Nucleus accumbens (tissue), 56 donors: ENCODE measurements around the gene CCNY.

Experiments used
- DNase-seq, 56 donors: peaks; one replicate each; lab custom pipeline; 2025; lab: John Stamatoyannopoulos, UW

The CCNY gene

DNA sequence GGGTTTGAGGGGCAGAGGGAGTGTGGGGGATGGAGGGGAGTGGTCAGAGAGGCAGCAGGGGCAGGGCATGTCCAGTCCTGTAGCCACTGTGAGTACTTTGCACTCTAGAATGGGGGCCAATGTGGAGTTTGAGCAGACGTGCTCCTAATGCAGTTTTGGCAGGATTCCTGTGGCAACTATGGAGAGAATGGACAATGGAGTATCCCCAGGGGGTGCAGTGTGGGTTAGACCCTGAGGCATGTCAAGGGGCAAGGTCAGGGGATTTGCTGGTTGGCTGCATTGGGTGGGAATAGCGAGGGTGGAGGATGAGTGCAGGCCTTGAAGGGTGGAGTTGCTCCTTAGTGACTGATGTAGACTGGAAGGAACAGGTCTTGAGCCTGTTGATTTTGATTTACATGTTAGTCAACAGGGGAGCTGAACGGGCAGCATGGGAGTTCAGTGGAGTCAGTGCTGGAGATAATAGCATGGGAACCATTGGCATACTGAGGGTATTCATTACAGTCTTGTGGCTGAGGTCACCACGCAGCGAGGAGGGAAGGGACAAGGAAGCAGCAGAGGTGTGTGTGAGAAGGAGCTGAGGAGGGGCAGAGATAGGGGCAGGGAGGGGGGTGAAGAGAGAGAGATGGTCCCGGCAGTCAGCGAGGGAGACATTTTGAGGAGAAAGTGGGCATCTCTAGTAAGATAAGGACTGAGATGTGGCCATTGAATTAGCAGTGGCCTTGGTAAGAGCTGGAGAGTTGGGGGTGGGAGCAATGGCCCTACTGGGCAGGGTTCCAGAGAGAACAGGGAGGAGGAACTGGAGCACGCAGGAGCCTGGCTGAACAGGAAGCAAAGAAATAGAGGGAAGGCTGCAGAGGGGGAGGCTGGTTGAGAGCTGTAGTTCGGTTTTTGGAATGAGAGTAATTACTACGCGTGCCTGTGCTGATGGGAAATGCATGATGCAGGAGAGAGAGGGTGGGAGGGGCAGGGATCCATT, 112.7 kb downstream of the CCNY start:
- peak in 14 of 56 donors; percentile 23 to 57 (median 32) for DNase-seq

DNA sequence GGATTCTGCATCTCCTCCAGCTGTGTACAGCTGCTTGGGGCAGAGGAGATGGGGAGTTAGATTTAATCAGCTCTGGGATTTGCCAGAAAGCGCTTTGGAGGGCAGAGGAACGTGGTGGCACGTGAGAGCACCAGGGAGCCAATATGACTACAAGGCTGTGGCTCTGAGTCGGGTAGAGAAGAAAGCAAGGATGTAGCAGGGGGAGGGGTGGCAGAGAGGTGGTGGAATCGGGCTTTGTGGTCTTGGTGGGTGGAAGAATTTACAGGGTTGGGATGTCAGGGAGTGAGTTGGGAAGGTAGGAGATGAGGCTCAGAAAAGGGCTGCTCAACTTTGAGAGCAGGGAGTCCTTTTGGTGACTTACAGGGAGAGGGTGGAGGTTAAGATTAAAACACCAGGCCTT, 113.6 kb downstream of the CCNY start:
- DNase-seq: no peak

DNA sequence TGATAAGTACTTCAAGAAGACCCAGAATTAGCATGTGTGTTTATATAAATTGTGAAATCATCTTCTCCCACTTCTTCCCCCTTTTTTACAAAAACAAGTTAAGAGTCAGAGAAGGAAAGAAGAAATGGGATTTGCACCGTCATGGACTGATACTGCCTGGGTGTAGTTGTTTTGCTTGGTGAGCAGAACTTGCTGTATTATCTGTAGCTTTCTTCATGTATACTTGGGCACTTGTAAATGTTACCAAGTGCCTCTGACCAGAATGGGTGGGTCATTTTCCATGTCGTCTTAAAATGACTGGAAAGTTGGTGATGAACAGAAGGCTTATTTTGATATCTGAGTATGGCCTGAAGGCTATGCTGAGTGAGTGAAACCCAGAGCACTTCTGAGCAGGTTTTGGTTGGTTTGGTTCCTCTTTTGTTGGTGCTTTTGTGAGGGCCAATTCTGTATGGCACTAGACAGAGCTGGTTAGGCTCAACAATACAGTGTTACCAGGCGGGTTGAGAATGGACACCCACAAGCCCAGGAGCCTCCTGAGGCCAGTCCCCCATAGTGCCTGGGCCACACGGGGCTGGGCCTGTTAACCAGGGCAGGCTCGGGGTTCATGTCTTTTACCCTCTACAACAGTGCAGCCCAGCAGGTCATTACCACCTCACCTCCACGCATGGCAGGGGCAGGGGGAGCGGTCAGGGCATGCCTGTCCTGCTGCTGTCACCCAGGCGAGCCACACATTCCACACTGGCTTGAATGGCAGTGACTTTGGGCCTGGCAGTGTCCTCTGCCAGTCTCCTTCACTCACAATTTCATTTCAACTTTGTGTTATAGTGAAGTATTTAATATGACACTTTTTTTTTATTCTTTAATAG, 115.1 kb downstream of the CCNY start:
- peak in 2 of 56 donors; percentile 25 to 33 for DNase-seq

DNA sequence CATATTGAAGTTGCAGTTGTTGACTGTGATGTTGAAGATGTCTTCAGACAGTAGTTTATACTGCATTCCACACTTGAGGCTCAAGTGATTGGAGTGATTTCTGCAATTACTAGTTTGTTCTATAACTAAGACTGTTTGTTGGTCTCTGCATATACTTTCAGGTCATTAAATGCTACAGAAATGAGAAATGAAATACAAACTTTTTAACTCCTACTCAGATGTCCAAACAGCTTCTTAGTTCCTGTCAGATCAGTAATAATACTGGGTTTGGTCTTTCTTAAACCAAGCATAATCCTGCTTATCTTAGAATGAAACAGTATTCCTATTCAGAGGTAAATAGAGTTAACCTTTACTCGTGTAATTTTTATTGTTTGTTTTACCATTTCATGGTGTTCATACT, 115.9 kb downstream of the CCNY start:
- no peak for DNase-seq

DNA sequence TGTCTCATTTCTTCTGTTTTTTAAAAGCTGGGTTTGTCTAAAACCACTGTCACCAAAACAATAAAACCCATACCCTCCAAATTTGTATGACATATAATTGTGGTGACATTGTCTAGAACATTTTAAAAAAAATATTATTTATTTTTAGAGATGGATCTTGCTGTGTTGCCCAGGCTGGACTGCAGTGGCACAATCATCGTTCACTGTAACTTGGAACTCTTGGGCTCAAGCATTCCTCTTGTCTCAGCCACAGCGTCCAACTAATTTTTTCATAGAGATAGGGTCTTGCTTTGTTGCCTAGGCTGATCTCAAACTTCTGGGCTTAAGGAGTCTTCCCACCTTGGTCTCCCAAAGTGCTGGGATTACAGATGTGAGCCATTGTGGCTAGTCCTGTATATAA, 116.5 kb downstream of the CCNY start:
- no peak for DNase-seq

DNA sequence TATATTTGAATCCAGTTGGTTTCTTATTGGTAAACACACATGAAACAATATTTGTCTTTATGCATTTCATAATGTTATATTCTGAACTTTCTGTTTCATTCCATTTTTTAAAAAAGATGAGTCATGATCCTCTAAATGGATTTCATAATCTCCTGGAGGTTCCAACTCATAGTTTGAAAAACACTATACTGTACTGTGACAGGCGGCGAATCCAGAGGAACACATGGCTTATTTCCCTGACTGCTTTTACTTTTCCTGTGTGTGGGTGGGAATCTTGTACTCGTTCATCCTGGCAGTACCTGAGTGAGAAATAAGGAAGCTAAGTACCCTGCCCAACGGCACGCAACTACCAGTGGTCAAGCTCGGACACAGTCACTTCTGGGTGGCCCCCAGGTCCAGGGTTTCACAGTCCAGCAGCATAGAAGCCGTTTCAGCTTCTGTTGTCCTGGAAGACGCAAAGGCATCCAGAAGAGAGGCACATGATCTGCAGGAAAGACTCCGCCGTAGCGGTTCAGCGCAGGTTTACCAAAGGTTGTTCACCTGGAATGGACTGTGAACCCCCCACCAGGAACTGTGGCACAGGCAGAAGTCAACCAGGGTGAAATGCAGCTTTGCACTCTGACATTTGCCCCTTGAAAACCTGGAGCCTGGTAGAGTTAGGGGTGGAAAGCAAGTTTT, 117.7 kb downstream of the CCNY start:
- peak in 6 of 56 donors; percentile 21 to 49 (median 30) for DNase-seq

DNA sequence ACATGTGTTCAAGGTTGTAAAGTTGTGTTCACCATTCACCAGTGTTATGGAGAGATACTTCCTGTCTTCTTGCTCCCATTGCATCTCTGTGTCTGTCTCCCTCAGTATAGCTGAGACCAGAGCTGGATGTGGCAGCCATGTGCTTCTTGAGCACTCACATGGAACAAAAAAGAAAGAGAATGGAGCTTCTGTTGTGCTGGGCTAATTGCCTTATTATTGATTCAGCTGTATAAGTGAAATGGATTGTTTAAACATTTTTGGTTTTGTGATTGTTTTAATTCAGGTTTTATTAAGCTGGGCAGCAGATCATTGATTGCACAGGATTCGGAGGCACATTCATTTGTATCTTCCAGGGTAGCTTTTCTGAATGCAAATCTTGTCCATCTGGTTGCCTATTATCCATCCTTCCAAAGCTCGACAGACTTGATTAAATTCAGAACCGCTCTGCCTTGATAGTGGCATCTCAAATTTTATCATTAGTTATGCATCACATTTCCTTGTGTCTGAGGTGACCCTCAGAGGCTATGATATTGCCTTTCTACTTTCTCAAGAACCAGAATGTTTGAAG, 119.9 kb downstream of the CCNY start:
- peak in 3 of 56 donors; percentile 11 to 31 (median 25) for DNase-seq

DNA sequence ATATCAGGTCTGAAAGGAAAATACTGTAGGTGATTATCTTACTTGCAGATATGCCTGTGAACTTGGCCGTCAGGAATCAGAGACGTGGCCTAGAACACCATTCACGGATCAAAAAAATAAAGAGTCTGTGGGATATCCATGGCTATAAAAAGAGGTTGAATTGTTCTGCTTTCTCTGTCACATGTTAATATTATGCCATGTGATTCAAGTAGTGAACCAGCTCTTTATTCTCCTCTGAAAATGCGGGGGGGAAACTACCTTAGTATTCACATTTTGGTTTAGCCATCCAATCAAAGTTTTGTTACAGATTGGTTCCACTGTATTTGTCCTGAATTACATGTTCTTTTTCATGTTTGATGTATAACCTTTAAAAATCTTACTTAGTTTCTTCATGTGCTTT, 120.5 kb downstream of the CCNY start:
- peak in 1 of 56 donors; percentile 35 for DNase-seq

DNA sequence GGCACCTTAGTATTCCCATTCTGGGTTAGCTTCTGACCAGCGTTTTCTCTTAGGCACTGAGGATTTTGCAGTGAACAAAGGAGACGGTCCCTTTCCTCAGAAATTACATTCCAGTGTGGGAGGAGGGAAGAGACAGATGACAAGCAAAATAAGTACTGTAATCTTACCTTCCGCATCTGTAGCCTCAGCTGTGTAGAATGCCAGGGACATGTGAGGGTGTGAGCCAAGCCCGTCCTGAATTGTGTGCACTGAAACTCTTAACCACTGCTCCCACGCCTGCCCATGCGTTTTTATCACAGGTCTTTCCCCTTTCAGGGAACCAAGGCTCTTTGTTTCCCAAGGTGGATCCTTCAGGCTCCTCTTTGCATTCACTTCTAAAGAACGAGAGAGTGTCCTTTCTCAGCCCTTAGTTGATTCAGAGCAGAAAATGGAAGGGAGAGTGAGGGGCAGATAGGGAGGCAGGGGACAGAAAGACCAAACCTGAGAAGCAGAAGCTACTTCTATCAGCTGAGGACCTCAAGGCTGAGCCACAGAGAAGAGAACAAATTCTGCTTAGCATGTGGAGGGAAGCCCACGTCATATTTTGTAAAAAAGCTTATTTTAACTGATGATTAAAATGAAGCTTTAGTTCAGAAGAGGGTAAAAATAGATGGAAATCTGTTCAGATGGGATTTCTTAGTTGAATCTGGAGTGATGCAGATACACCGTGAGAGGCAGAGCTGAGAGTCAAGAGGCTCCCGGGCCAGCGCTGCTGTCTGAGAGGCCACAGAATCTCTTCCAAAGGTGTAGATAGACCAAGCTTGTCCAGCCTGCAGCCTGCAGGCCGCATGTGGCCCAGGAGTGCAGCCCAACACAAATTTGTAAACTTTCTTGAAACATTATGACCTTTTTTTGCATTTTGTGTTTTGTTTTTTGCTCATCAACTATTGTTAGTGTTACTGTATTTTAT, 122.5 kb downstream of the CCNY start:
- DNase-seq: peak in 6 of 56 donors; percentile 23 to 60 (median 28)

DNA sequence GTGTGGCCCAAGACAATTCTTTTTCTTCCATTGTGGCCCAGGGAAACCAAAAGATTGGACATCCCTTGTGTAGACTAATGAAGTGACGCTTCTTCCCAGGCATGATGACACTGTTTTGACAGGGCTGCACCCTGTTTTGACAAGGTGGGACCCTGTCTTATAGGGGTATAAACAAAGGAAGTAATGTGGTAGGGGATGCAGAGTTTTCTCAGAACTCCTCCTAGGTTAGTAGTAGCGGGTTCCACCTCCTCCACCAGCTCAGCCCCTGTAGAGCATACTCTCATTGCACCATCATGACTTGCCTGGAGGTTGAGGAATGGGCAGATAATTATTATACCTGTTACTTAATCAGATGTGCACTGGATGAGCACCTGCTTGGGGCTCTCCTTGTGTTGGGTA, 123.1 kb downstream of the CCNY start:
- DNase-seq: no peak

DNA sequence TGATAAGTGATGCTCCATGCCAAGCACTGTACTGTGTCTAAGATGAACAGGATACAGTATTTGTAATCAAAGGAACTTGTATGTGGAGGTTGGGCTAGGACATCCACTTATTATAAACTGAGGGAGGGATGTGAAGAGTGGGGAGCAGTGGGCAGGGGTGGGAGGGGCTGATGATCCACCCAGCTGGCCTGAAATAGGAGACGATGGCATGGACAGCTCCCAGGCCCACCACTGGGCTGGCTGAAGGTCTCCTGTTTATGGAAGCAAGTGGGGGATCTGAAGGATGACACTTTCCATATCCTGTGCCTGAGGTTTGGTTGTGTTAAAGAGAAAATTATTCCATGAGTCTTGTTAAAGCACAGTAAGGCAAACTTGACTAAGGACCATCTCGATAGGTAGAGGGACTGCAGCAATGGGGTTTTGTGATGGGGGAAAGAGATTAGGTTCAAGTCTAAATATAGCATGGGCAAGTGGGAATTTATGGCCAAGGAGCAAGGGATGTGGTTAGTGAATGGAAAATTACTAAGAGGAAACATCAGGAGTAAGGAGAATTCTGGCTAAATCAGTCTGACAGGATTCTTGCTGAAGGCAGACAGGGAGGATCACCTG, 124.6 kb downstream of the CCNY start:
- no peak for DNase-seq

DNA sequence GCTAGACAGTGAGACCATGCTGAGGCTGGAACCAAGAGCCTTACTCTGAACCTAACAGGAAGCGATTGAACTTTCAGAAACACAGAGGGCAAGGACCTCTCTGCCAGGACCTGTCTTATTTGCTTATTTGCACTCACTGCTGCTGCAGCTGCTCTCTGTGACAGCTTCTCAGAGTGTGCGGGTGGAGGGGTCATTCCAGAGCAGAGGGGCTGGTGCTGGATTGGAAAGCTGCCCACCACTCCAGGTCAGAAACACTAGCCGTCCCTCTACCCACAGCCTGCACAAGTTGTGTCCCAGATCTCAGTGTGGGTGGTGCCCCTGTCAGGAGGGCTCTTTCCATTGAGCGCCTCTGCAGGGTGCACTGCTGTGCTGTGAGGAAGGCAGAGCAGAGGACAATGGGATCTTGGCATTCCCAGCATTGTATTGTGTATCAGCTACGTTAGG, 126.2 kb downstream of the CCNY start:
- DNase-seq: peak in 25 of 56 donors; percentile 24 to 62 (median 42)

DNA sequence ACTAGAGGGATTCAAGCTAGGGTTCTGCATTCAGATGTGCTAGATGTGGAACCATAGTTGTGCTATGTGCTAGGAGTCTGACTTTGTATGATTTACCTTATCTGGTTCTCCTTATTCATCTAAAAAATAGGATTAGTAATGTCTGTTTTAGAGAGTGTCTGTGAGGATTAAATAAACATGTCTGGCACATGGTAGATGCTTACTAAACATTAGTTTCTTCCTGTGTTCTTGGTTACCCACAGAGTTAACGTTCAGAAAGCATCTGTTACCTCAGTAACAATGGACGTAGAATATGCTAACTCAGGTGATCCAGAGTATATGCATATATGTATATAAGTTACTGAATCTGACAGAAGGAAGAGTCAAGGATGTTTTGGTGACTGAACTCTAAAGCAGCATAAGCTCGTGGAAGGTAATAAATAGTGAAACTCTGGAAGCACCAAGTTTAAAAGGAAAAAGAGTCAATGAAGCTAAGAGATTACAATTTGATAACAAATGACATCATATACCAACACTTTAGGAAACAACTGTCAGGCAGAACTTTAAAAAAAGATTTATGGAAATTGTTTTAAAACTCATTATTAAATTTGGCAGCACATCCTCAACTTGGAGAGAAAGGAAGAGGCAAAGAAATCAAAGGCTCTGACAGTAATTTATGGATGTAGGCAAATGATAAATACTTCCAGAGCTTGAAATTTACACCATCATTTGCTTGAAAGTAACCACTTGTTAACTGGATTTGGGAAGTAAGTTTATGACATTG, 127.0 kb downstream of the CCNY start:
- no peak for DNase-seq

DNA sequence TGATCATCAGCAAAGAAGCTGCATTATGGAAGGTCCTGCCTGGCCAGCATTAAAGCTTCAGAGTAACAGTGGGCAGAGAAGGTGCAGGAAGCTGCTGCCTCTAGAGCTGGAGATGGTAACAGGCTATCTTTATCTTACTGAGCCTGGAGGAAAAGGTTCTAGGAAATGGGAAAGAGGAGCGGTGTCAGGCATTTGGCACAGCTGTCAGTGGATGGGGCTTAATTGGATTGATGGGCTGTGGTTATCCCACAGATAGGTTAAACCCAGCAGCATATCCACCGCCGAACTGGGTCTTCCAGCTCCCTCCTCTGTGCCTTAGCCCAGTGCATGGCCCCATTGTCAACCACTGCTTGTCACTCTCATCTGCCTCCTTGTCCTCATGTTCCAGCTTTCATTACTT, 127.6 kb downstream of the CCNY start:
- no peak for DNase-seq

DNA sequence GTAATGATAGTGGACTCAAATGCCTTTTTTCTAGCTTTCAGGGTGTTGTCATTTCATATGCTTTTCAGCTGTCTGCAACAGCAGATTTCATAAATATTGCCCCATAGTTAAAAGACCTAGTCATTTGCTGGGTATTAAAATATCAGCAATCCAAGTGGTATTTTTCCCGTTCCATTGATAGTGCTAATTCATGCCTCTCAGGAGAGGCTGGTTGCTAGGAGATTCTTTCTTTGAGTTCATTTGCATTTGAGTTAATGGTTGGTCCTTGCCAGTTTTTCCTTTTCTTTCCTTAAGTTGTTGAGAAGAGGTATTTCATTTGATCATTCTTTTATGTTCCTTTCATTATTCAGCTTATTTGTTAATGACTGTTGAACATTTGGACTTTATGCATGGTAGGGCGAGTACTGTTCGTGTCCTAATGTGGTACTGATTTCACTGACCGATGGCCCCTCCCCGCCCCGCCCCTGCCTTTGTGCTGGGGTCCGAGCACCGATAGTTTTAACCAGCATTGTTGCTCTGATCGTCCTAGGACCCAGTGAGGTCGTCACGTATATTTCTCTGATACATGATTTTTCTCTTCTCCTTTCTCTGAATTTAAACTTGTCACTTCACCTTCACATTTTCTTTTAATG, 128.6 kb downstream of the CCNY start:
- DNase-seq: no peak

DNA sequence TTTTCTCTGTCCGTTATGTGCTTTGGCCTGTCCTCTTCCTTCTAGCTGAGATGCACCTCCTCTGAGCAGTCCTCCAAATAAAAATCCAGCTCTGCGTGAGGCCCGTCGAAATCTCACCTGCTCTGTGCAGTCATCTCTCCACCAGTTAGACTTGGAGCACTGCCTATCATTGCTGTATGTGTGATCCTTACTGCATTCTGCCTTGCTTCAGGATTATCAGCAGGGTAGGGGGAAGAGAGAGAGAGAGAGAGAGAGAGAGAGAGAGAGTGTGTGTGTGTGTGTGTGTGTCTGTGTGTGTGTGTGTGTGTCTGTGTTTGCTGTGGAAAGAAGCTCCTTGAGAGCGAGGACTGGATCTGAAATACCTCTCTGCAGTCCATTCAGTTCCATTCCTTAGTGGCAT, 129.4 kb downstream of the CCNY start:
- DNase-seq: peak in 2 of 56 donors; percentile 28 to 32

DNA sequence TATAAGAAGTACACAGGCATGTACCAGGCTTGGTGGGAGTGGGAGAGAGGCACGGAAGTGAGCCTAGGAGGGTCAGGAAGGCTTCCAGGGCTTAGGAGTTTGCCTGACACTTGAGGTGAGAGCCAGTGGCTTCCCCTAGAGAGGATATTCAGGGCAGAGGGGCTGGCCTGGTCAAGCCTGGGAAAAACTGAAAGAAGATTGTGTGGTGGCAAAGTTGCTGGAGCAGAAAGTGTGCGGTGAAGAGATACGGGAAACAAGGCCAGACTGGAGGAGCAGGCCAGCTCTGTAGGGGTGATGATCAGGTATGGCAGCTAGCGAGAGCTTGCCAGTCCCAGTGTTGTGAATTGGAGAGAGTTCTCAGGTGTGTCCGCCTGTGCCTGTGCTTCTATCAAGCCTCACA, 129.9 kb downstream of the CCNY start:
- no peak for DNase-seq
